Breast epithelium (tissue), 4 donors: Measurements from ENCODE around the gene NDUFS1. TPM values are rescaled to one million over a fixed set of nuclear protein-coding genes. Genes with fewer than 3 reads are reported as not detected.

Source experiments
- DNase-seq, 2 donors: peaks; one replicate each; pipeline ENCODE4 v3.0.0-alpha.2; 2019; ENCODE audit warnings: low spot score in 2 of 2
- H3K27ac ChIP-seq, 2 donors: fragments of 200-600 bp; sonication (generic) in 1 of 2; one replicate each; pipeline ENCODE4 v1.5.1; 2016 to 2019; ENCODE audit warnings: mild to moderate bottlenecking in 1 of 2
- H3K27me3 ChIP-seq, 2 donors: fragments of 200-600 bp; sonication (generic) in 1 of 2; one replicate each; pipeline versions ENCODE4 v1.5.1 to v1.6.0; 2017 to 2019; ENCODE audit warnings: control low read depth in 1 of 2, mild to moderate bottlenecking in 1 of 2
- H3K36me3 ChIP-seq: fragments of 200-600 bp; one replicate; pipeline ENCODE4 v1.5.1; 2019
- H3K4me1 ChIP-seq, 2 donors: fragments of 200-600 bp; sonication (generic); one replicate each; pipeline ENCODE4 v1.5.1; 2016 to 2019; ENCODE audit warnings: control low read depth in 1 of 2
- H3K4me3 ChIP-seq, 3 donors: fragments of 200-600 bp; sonication (generic); 1 replicate in 2 of 3; 2 replicates in 1 of 3; pipeline ENCODE4 v1.5.1; 2016 to 2019; ENCODE audit warnings: mild to moderate bottlenecking in 3 of 3, moderate library complexity in 2 of 3
- H3K9me3 ChIP-seq, 2 donors: fragments of 200-600 bp; sonication (generic) in 1 of 2; one replicate each; pipeline ENCODE4 v1.5.1; 2016 to 2019; ENCODE audit warnings: control low read depth in 1 of 2
- CTCF ChIP-seq, 3 donors: fragments of 450-650 bp; IDR thresholded peaks; one replicate each; pipeline ENCODE4 v1.5.1; 2016 to 2017; ENCODE audit warnings: antibody characterized with exemption in 3 of 3, mild to moderate bottlenecking in 3 of 3, moderate library complexity in 3 of 3
- POLR2A ChIP-seq: fragments of 450-650 bp; IDR thresholded peaks from one replicate; pipeline ENCODE4 v1.6.1; 2016; ENCODE audit warnings: antibody characterized with exemption, mild to moderate bottlenecking, moderate library complexity
- POLR2AphosphoS5 ChIP-seq, 3 donors: sonication (generic); formaldehyde crosslinking; IDR thresholded peaks; one replicate each; pipeline ENCODE4 v1.6.1; 2017; ENCODE audit warnings: antibody characterized with exemption in 3 of 3
- intact Hi-C: fragments of 100-400 bp; cut with DNase I; formaldehyde crosslinking; loops from one replicate; pipeline ENCODE4 v1.15.1; 2023; ENCODE audit warnings: low total_unique reads
- total RNA-seq, 3 donors: library from RNA; depleted of rRNA; stranded (reverse); fragments of >200 nt; gene quantifications; one replicate each; pipeline ENCODE4 v1.1.0, GENCODE V29; 2016

NDUFS1 gene
- total RNA-seq, 3 donors from 2014 or later, result 55.1 to 78.4 (median 61.0) TPM

DNA sequence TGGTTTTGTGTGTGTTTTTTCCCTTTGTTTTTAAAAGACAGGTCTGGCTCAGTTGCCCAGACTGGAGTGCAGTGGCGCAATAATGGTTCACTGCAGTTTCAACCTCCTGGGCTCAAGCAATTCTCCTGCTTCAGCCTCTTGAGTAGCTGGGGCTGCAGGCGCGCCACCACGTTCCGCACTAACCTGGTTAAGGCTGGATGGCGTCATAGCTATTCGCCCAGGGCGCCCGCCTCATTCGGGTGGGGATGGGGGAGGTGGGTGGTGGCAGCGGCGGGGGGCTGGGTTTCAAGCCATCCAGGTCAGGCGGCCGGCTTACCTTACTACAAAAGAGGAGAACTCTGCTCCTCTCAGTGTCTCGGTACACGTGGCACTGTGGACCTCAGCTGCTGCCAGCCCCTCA lies 43.2 kb upstream of the NDUFS1 start:
- DNase-seq, result no peak
- Histone ChIP-seq H3K9me3 (no peaks in the 10 kb centered on the region), H3K27me3 (no peaks in the 10 kb centered on the region), H3K36me3 (no peaks in the 10 kb centered on the region), H3K4me3 (no peak overlapping the region), H3K27ac (no peak overlapping the region), H3K4me1 (no peaks in the 10 kb centered on the region)
- intact Hi-C loops, result no loop called here
- no peak for TF ChIP-seq POLR2AphosphoS5 (IDR thresholded peaks at IDR 0.05)
- no peak for TF ChIP-seq POLR2A
- no peak for TF ChIP-seq CTCF (IDR thresholded peaks at IDR 0.05)

DNA sequence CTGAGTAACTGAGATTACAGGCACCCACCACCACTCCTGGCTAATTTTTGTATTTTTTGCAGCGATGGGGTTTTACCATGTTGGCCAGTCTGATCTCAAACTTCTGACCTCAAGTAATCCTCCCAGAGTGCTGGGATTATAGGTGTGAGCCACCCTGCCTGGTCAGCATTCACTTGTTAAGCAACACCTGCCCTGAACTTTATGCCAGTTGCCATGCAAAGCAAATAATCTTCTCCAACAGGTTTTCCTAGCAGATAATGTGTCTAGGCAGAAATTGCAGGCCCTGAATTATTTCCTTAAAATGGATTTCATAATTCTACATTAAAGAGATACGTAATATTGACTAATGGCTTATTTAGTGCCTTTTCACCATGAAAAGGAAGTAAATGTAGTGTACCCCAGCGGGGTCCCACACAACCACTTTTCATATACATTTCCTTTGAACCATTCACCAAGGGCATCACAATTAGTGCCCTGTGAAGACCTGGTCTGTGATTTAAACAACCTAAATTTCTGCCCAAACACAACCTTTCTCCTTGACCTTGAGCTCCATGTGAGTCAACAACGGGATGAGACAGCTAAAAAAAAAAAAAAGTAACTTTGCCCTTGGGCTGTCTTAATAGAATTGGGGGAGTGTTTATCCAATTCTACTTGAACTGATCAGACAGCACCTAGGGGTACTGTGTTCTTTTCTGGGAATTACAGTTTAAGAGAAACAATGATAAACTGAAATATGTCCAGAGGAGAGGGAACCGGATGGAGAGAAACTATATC lies 42.0 kb upstream of the NDUFS1 start:
- DNase-seq, result no peak
- Histone ChIP-seq H3K4me3 (no peak overlapping the region), H3K27ac (no peak overlapping the region), H3K36me3 (no peaks in the 10 kb centered on the region), H3K27me3 (no peaks in the 10 kb centered on the region), H3K9me3 (no peaks in the 10 kb centered on the region), H3K4me1 (no peaks in the 10 kb centered on the region)
- intact Hi-C loops, result no loop called here
- no peak for TF ChIP-seq POLR2AphosphoS5 (IDR thresholded peaks at IDR 0.05)

DNA sequence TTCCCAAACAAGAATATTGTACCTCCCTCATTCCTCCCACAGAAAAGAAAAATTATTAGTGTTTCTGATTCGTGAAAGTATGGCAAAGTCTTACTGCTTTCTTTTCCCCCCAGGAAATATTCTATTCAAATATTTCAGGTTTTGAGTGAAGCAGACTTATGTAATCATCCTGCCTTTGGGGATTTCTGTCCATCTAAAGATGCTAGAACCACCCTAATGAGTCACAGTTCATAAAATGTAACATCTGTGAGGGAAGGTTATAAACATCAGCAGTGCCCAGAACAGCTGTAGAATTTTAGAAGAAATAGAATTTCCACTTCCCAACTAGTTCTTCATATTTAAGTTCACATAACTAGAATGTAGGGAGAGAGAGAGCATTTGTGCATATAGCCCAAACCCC lies 39.4 kb upstream of the NDUFS1 start:
- H3K4me1 ChIP-seq, result no peaks in the 10 kb centered on the region
- TF ChIP-seq POLR2A (no peak), CTCF (IDR thresholded peaks at IDR 0.05) (no peak), POLR2AphosphoS5 (IDR thresholded peaks at IDR 0.05) (no peak)
- no peaks in the 10 kb centered on the region for H3K9me3 ChIP-seq
- intact Hi-C loops, result no loop called here
- no peak overlapping the region for H3K27ac ChIP-seq
- no peak overlapping the region for H3K4me3 ChIP-seq
- no peak for DNase-seq
- no peaks in the 10 kb centered on the region for H3K36me3 ChIP-seq
- H3K27me3 ChIP-seq, result no peaks in the 10 kb centered on the region

DNA sequence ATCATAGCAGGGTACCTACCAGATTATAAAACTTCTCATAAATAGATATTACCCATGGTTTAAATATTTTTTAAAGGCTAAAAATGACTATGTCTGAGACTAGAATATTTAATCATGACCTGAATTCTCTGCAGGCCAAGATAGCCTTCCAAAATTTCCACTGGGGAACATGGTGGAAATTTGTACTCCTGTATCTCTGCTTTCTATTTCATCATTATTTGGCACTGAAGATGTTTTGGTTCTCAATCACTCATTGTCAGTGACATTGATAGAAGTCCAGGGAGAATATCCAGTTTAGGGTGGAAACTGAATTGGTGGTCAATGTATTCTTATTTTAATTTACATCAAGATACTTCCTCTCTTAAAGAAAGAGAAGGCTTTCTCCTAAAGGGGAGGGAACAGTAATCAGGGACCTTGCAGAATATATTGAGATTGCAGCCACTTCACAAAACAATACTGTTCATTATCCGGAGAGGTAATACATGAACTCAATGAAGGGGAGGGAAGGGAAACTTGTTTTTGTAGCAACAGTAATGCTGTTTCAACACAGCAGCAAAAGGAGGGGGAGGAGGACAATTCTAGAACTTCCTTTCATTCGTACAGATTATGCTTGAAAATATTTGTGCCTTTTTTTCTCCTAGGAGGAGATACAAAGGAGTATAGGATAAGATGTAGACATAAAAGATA lies 34.6 kb upstream of the NDUFS1 start:
- Histone ChIP-seq H3K27ac (no peak overlapping the region), H3K4me1 (no peaks in the 10 kb centered on the region), H3K4me3 (no peak overlapping the region), H3K9me3 (no peaks in the 10 kb centered on the region), H3K36me3 (no peaks in the 10 kb centered on the region), H3K27me3 (no peaks in the 10 kb centered on the region)
- intact Hi-C loops, result no loop called here
- TF ChIP-seq CTCF (IDR thresholded peaks at IDR 0.05) (no peak), POLR2AphosphoS5 (IDR thresholded peaks at IDR 0.05) (no peak), POLR2A (no peak)
- DNase-seq, result no peak

DNA sequence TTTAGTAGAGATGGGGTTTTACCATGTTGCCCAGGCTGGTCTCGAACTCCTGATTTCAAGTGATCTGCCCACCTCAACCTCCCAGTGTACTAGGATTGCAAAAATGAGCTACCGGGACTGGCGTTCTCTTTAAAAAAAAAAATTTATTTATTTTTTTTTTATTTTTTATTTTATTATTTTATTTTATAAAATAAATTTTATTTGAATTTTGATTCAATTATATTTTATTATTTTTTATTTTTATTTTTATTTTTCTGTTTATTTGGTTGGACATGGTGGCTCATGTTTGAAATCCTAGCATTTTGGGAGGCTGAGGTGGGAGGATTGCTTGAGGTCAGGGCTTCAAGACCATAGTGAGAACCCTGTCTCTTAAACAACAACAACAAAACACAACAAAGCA lies 32.9 kb upstream of the NDUFS1 start:
- H3K4me3 ChIP-seq, result no peak overlapping the region
- no peak for DNase-seq
- no peaks in the 10 kb centered on the region for H3K9me3 ChIP-seq
- H3K27me3 ChIP-seq, result no peaks in the 10 kb centered on the region
- intact Hi-C loops, result no loop called here
- no peaks in the 10 kb centered on the region for H3K36me3 ChIP-seq
- TF ChIP-seq CTCF (IDR thresholded peaks at IDR 0.05), result no peak
- TF ChIP-seq POLR2AphosphoS5 (IDR thresholded peaks at IDR 0.05), result no peak
- no peak for TF ChIP-seq POLR2A
- no peaks in the 10 kb centered on the region for H3K4me1 ChIP-seq
- no peak overlapping the region for H3K27ac ChIP-seq
